Iris pigment epithelial cell (primary cell): ENCODE data around the gene ARGLU1.
"Not testable (repeated sequence)": the region's sequence is repeated elsewhere in the genome, so short reads cannot be mapped to it uniquely, and the experiment has no call there.

Experiments used
- DNase-seq: peaks from one replicate; pipeline ENCODE4 v3.0.0-alpha.2; 2011; ENCODE audit warnings: low read depth

ARGLU1 gene, protein sequence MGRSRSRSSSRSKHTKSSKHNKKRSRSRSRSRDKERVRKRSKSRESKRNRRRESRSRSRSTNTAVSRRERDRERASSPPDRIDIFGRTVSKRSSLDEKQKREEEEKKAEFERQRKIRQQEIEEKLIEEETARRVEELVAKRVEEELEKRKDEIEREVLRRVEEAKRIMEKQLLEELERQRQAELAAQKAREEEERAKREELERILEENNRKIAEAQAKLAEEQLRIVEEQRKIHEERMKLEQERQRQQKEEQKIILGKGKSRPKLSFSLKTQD

DNA sequence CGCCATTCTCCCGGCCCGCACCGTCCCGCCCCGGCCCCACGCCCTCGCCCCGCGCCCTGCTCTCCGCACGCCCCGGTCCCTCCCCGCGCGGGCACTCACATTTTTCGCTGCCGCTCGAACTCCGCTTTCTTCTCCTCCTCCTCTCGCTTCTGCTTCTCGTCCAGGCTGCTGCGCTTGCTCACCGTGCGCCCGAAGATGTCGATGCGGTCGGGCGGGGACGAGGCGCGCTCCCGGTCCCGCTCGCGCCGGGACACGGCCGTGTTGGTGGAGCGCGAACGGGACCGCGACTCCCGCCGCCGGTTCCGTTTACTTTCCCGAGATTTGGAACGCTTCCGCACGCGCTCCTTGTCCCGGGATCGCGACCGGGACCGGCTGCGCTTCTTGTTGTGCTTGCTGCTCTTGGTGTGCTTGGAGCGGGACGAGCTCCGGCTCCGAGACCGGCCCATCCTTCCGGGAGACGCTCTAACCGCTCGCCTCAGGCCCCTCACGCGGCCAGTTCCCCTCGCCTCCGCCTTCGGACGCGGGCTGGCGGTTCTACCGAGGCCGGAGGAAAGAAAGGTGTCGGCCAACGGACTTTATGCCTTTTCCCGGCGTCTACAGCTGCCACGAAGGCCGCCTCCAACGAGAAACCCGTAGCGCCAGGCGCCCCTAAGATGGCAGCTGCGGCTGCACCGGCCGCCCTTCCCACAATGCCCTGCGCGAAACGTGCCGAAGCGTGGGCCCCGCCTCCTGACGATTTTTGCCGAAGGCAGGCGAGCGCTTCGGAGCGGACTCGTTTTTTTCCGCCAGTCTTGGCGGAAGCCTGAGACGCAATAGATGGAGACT, at the start of gene ARGLU1:
Gene ARGLU1, minus strand, starts transcription at position 664 of the 825 bp plus-strand sequence. Its CDS starts 218 bp downstream, at position 446.
- DNase-seq = peak; percentile 93

DNA sequence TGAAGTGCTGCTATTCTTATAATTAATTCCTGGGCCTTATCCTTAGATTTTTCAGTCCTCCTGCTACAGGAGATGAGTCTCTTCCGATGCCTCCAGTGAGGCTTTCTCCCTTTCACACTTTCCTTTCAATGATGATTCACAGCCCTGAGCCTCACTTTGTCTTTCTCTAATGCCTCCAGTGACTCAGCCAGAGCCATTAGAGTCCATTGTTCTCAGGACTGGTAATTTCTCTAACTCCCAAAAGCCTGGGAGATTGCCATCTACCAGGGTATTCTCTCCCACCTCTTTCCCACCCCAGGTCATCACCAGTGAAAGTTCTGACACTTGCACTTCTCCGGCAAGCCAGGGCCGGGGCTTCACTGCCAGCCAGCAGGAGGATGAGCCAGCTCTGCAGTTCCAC, 49.6 kb upstream of the ARGLU1 start:
- DNase-seq = peak; percentile 47

DNA sequence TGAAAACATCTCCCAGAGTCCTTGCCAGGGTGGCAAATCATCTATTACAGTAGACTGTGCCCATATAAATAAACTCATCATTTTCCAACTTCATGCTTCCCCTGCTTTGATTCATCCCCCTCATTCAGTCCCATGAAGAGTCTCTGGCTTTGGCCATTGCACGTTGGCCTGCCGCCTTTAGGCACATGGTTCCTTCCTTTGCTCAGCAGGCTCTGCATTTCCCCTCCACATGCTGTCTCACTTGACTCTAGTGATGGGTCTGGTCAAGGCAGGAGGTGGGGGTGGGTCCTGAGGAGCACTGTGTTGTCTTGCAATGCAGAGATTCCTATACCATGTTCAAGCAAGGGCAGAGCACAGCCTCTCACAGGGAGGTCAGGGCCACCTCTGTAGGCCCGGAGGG, 48.8 kb upstream of the ARGLU1 start:
- no peak for DNase-seq

DNA sequence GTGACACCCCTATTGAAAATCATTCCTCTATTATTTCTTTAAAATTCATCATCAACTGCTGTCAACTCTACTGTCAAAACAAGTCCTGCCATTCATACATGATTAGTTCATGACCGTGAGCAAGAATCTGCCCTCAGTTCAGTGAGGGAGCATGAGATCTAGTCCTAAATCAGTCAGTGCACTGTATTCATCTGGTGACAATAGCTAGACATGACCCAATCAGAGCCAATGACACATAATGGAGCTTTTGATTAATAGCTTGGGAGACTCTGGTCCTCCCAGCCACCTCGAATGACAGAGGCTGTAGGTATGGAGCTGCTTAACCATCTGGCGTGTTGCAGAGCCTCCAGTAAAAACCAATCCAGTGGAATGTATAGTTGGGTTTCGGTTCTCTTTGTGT, 46.9 kb upstream of the ARGLU1 start:
- no peak for DNase-seq

DNA sequence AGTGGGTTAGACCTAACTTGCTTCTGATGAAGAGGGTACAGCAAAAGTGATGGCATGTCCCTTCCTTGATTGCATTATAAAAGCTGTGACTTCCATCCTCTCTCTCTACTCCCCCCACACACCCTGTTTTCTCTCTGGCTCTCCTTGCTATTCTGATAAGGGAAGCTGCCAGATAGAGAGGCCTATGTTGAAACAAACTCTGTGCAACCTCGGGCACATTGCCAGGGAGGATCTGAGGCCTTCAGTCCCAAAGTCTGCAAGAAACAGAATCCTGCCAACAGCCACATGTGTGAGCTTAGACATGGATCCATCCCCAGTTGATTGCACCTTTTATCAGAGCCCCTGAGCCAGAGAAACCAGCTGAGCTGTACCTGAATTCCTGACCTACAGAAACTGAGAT, 44.8 kb upstream of the ARGLU1 start:
- peak; percentile 85 for DNase-seq

DNA sequence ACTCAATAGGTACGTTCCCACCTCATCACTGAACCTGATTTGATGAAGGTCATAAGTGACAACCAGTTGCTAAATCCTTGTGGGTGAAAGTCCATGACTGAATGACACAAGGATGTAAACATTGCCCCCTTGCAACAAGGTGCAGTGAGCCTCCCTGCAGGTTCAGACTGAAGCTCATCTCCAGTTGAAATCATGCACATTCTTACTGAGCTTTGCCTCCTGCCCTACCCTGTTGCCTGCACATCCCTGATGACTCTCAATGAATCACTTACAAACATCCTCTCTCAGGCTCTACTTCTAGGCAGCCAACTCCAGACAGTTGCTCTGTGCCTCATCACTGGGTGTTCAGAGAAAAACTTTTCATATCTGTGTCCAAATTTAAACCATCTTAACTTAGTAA, 42.5 kb upstream of the ARGLU1 start:
- DNase-seq = peak; percentile 82

DNA sequence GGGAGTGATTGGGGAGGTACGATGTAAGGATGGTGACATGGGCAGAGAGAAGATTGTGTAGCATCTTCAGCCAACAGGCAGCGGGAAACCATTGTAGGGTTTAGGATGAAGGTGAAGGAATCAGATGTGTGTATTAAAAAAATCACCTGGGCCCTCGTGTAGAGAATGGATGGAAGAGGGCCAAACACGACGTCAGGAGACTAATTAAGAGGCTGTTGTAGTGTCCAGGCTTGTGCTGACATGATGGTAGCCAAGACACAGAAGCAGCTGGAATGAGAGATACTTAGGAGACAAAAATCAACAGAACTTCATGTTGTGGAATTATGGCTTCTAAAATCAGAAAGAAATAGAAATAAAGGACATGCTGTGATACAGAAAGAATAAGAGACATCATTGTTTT, 41.2 kb upstream of the ARGLU1 start:
- no peak for DNase-seq

DNA sequence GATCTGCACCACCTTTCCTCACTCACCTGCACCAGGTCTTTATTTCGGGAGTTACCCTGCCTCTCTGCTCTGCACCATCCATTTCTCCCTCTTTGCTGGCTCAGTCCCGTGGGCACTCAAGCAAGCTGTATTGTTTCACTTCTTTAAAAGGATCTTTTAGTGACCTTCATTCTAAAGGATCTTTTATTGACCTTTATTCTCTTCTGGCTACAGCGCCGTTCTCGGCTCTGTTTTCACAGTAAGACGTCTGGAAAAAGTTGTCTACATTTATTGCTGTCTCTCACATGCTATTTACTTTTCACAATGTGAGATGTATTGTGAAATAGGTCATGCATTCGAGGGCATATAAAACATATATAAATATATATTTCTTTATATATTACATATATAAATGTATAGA, 35.6 kb upstream of the ARGLU1 start:
- no peak for DNase-seq

DNA sequence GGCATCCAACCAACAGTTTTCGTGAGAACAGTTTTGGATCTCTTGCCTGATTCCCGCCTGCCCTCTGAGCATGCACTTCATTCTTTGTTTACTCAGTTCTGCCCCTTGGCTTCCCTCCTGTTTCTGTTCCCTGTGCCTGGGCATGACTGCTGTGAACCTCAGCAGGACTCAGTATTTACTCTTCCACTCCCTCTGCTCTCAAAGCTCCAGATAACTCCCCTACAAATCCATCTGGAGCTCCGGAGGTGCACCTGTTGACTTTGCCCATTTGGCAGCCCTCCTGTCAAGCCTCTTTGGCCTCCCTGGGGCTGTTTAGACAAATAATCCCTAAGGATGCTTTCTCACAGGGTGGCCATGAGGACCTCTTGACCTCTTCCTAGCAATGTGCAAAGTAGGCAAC, 34.2 kb upstream of the ARGLU1 start:
- no peak for DNase-seq

DNA sequence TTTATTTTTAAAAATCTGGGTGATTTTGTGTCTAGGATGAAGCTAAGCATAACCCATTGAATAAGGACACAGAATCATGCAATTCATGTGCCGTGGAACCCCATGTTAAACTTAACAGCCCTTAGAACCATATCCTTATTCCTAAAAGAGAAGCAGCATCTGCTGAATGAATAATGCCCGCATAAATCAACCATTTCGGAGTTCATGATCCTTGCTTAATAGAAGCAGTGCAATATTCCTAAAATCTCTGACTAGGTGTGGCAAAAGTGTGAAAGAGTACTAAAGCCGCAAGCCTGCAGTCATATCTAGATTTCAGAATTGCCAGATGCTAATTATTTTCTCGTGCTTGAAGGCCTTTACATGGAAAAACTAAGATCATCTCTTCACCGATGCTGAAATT, 33.6 kb upstream of the ARGLU1 start:
- no peak for DNase-seq

DNA sequence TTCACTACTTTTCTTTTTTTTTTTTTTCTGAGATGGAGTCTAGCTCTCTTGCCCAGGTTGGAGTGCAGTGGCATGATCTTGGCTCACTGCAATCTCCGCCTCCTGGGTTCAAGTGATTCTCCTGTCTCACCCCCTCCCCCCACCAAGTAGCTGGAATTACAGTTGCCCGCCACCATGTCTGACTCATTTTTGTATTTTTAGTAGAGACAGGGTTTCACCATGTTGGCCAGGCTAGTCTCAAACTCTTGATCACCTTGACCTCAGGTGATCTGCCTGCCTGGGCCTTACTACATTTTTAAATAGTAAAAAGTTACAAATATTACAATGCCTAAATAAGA, 32.8 kb upstream of the ARGLU1 start:
- DNase-seq = not testable (repeated sequence)

DNA sequence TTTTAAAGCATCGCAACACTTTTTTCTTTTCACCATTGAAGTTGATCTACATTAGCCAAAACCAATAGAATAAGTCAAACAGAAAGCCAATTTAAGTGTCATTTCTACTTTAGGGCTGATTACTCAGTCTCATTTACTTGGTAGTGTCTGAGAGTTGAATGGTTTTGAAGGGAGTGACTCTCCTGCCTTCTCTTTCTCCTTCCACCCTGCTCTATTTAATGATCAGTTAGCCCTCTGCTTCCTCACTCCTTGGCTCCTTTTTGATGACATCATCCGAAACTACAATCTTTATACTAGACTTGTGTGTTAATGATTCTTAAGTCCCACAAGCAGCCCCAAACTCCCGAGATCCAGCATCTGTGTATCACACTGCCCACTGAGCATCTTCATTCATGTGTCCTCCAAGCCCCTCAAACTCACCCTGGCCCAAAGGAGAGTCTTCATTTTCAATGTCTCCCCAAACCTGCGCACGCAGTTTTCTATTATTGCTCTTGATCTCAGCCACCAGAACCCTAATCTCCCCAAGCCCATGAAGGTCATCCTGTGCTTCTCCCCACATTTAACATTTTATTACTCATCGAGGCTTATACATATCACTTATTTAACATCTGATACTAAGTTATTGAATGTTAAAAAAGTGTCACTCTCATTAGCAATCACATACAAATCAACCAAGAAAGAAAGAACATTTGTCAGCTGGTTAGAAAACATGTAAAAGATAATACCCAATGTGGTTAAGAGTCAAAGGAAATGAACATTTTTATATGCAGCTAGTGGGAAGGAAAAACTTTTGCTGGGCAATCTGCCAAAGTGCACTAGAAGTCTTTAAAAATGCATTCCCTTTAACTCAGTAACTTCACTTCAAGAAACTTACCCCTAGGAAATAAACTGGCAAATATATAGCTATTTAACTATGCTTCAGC, 32.2 kb upstream of the ARGLU1 start:
- peak; percentile 90 for DNase-seq

DNA sequence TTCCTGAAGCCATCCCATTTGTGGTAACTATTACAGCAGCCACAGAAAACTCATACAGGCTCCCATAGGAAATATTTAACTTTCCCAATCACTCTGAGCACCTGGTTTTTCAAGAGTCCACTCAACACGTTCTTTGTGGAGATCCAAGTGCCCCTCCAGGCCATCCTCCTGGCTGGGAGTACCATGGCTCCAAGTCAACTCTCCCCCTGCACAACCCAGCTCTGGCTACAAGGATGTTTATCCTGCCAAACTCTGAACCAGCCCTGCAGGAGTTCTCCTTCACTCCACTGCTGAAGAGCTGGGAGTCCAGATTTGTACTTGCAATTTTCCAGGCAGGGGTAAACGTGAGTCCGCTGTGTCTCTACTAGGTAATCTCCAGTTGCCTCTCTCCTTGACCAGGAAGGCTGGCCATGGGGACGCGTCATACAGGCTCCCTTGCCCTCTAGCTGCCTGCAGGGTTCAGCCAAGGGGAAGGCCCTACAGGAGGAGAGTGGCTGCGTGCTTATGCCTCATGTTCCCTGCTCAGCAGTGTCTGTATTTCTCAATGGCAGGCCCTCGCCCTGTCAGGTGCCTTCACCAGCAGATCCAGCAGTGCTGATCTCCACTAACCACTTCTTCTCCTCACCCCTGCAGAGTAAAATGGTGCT, 29.9 kb upstream of the ARGLU1 start:
- DNase-seq = no peak

DNA sequence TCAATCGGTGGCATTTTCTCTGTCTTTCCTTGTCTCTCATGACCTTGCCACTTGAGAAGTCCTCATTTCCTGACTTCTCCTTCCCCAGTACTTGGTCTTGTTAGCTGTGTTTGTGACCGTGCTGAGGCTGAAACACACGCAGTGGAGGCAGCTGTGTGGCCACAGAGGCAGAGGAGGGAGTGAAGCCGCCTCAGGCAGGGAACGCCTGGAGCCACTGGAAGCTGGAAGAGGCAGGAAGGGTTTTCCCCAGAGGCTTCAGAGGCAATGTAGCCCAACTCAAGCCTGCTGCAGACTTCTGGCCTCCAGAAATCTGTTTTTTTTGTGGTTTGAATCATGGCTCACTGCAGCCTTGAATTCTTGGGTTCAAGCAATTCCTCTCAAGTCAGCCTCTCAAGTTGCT, 29.2 kb upstream of the ARGLU1 start:
- no peak for DNase-seq

DNA sequence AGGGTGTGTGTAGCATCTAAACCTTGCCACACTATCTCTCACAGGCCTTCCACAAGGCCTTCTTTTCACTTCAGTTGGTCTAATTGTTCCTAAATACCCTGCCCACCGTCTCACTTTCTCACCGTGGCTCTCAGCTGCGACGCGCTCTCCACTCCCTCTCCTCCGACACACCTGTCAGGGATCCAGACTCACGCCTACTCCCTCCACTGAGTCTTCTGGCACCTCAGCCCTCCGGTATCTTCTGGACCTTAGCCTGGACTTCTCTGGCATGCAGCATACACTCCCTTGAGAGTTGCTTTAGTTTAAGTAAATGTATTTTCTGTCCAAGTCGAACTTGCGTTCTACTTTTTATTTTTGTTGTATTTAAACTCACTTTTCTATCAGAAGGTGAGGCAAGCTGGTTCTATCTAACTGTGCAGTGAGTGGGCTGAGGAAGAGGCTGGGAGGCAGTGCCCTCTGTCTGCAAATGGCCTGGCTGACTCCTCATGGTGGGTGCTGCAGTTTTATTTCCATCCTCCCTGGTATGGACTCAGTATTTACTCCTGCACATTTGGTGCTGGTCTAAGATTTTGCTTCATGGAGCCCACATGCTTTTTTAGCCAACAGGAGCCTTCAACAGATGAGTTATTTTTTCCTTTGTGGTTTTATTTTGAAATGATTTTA, 28.5 kb upstream of the ARGLU1 start:
- DNase-seq = no peak

DNA sequence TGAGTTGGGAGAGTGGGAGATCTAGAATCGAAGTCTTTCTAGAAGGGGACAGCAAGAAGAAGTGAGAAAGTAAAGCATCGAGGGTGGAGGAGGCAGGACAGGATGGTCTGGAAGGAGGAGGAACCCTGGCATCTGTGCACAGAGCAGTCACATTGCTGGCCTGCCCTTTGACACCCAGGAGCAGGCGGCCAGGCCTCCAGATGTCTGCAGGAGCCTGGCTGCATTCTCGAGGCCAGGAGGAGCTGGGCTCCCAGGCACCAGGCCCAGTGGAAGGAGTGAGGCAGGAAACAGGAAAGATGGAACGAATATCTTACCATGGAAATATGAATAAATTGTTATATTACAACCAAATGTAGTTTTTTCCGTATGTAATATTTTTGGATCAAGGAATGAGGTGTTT, 27.7 kb upstream of the ARGLU1 start:
- DNase-seq = no peak

DNA sequence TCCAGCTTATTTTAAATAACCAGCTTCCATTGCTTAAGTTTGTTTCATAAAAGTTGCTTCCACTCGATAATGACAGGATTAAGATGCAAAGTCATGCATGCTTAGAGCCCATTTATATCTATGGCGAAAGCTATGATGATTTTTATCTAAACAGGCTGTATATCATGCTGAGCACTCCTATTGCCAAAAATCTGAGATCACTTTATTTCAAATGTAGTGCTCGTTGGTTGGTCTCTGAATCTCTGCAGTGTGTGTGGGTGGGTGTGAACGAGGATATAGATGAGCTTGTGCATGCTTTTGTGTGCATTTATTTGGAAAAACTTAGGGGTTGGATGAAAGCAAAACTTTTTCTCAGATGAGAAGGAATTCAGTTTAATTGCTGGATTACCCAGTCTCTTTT, 27.0 kb upstream of the ARGLU1 start:
- DNase-seq = no peak

DNA sequence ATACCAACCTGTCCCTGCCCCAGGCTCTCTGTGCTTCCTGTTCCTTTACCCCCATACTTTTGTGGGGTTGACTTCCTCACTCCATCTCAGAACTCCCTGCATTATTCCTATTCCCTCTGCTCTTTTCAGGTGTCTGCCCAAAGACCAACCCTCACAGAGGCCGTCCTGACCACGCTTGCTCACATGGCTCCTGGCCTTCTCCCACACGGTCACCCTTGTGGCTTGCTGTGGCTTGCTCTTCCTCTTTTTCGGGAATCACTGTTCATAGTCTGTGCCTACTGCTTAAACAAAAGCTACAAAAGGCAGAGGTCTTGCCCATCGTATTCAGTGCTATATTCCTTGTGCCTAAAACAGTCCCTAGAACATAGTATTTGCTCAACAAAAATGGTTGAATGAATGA, 25.2 kb upstream of the ARGLU1 start:
- DNase-seq = no peak

DNA sequence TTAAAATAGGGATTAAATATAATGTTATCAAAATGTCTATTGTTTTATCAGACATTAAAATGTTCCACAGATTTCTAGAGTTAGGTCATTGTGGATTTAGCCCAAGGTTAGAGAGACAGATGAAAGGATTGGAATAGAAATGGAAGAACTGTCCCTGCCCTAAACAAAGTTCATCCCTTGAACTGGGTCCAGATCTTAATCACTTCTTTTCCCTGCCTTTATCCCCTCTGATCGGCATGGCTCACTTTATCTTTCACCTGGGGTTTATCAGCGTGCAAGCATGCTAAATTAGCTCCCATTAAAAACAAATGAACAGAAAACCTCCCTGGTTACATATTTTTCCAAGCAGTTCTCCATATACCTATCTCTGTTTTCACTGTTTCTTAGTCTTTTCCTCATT, 23.4 kb upstream of the ARGLU1 start:
- DNase-seq = no peak

DNA sequence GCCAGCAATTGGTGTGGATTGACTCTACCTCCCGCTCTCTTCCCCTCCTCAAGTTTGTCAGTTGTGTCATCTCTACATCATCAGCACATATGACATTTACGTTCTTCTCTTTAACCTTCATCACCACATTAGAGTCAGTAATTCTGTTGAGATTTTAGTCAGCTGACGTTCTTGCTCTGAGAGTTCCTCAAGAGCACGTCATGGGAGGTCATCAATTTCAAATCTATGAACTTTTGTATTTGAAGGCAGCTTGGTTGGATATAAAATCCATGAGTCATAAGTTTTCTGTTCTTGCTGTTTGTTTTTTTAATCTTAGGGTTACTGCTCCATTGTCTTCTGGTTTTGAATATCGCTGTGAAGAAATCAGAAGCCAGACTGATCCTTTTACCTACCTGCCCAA, 21.8 kb upstream of the ARGLU1 start:
- DNase-seq = peak; percentile 70

DNA sequence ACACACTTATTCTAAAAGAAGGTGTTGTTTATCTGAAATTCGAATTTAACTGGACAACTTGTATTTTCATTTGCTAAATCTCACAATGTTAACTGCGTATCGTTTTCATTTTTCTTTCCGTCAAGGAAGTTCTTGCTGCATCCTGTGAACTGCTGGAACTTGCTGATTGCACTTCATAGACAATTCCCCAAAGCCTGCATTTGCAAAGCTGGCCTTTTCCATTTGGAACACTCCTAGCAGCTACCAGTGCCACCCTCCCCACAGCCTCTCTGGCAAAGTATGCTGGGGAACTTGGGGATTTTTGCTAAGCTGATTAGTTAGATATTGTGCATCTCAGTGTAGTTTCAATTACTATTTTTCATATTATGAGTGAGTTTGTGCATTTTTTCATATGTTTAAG, 20.4 kb upstream of the ARGLU1 start:
- DNase-seq = no peak

DNA sequence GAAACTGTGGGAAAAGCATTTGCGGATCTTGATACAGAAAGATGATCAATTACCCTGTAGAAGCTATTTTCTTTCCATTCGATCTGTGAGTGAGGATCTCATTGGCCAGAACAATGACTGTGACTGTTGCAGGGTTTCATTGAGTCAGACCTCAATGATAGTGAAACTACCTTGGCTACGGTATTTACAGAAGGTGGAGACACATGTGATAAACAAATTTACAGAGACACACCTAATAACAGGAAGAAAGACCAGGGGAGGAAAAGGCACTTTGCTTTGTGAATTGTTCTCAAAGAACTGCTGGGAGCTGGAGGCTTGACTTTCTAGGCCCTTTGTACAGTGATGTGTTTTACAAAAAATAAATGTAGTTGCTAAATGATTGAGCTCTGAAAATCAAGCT, 19.9 kb upstream of the ARGLU1 start:
- no peak for DNase-seq
